ENCODE measurements around the gene KRTAP4-6.
"Not testable (repeated sequence)": the region's sequence is repeated elsewhere in the genome, so short reads cannot be mapped to it uniquely, and the experiment has no call there.

The KRTAP4-6 gene

GRCh38 chr17:41127371-41127770 is 13.0 kb downstream of the KRTAP4-6 start:
- H3K27ac ChIP-seq, result no peak overlapping the region
- POLR2A ChIA-PET (ENCODE audit: low non-redundant PET), result no interaction called here
- TF ChIP-seq, protein P1, sequence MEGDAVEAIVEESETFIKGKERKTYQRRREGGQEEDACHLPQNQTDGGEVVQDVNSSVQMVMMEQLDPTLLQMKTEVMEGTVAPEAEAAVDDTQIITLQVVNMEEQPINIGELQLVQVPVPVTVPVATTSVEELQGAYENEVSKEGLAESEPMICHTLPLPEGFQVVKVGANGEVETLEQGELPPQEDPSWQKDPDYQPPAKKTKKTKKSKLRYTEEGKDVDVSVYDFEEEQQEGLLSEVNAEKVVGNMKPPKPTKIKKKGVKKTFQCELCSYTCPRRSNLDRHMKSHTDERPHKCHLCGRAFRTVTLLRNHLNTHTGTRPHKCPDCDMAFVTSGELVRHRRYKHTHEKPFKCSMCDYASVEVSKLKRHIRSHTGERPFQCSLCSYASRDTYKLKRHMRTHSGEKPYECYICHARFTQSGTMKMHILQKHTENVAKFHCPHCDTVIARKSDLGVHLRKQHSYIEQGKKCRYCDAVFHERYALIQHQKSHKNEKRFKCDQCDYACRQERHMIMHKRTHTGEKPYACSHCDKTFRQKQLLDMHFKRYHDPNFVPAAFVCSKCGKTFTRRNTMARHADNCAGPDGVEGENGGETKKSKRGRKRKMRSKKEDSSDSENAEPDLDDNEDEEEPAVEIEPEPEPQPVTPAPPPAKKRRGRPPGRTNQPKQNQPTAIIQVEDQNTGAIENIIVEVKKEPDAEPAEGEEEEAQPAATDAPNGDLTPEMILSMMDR (conservative IDR thresholded peaks at IDR 0.05; ENCODE audit: low read depth), result no peak
- DNase-seq (ENCODE audit: low spot score), result no peak
- CTCF ChIA-PET, result interaction anchor here (0.9 kb wide), 1 partner anchor 70 kb away, joined by 5 read pairs; no protein-coding TSS in a partner anchor

DNA sequence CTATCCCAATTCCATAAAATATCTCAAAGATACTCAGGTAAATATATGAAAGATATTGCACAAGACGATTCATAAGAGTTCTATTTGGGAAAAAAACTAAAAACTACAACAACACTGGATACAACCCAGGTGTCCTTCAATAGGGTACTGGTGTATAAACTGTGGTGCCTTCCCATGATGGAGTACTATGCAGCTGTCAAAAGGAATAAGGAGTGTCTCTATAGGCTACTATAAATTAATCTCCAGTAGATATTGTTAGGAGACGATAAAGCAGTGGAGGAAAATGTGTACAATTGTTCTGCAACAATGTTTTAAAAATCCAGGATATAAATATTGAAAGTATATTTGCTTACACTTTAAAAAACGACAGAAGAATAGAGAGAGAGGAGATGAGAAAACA is 13.9 kb downstream of the KRTAP4-6 start:
- ChIA-PET CTCF (no interaction called here), POLR2A (ENCODE audit: low non-redundant PET) (no interaction called here)
- H3K27ac ChIP-seq, result no peak overlapping the region
- DNase-seq (ENCODE audit: low spot score), result no peak
- TF ChIP-seq, protein P1 (conservative IDR thresholded peaks at IDR 0.05; ENCODE audit: low read depth), result no peak

DNA sequence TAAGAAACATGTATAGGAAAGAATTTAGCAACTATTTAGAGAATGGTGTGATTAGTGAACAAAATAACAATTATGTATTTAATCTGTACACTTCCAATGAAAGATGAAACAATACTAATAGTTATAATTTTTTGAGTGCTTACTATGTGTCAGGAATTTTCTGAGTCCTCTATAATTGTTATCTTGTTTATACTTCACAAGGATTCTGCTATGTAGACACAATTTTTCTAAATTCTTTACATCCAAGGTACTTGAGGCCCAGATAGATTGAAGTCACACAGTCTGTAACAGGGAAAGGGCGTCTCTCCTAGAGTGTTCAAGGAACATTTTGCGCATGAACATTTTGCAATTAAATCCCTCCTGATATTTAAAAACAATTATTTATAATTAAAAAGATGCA is 15.3 kb downstream of the KRTAP4-6 start:
- CTCF ChIA-PET, result no interaction called here
- TF ChIP-seq, protein P1 (conservative IDR thresholded peaks at IDR 0.05; ENCODE audit: low read depth), result no peak
- no peak for DNase-seq (ENCODE audit: low spot score)
- POLR2A ChIA-PET (ENCODE audit: low non-redundant PET), result no interaction called here
- H3K27ac ChIP-seq, result no peak overlapping the region

- POLR2A ChIA-PET (ENCODE audit: low non-redundant PET), result interaction anchor here (0.6 kb wide), 1 partner anchor 31 kb away, joined by 3 read pairs; no protein-coding TSS in a partner anchor
- not testable (repeated sequence) for DNase-seq (ENCODE audit: low spot score); H3K27ac ChIP-seq
- CTCF ChIA-PET, result interaction anchor here (0.7 kb wide), 1 partner anchor 563 kb away, joined by 5 read pairs; no protein-coding TSS in a partner anchor
Measured at GRCh38 chr17:41123991-41124371, 16.4 kb downstream of the KRTAP4-6 start, which contains the start of gene KRTAP4-12. KRTAP4-12 (minus strand) TSS chr17:41124182; CDS start chr17:41124122, 60 bp downstream.

DNA sequence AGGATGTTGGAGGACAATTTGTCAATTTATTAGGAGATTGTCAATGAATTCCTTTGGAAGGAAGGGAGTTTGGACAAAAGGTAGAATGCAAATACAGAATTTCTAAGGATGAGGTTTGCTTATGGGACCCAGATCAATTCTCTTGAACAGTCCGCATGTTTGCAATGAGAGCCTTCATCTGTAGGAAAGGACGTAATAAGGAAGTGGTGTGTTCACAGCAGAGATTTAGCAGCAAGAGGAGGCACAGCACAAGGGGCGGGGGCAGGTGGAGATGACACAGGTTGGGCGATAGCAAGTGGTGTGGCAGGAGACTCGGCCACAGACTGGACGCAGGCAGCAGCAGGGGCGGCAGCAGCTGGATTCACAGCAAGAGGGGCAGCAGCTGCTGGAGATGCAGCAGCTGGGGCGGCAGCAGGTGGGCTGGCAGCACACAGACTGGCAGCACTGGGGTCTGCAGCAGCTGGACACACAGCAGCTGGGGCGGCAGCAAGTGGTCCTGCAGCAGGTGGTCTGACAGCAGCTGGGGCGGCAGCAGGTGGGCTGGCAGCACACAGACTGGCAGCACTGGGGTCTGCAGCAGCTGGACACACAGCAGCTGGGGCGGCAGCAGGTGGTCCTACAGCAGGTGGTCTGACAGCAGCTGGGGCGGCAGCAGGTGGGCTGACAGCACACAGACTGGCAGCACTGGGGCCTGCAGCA is 16.9 kb downstream of the KRTAP4-6 start:
- POLR2A ChIA-PET (ENCODE audit: low non-redundant PET), result interaction anchor here (0.6 kb wide), 1 partner anchor 30 kb away, joined by 3 read pairs; no protein-coding TSS in a partner anchor
- DNase-seq (ENCODE audit: low spot score); CTCF ChIA-PET; H3K27ac ChIP-seq: not testable (repeated sequence)

GRCh38 chr17:41121742-41122141 is 18.6 kb downstream of the KRTAP4-6 start:
- H3K27ac ChIP-seq, result no peak overlapping the region
- POLR2A ChIA-PET (ENCODE audit: low non-redundant PET), result no interaction called here
- CTCF ChIA-PET, result no interaction called here
- no peak for DNase-seq (ENCODE audit: low spot score)
- TF ChIP-seq, protein P1 (conservative IDR thresholded peaks at IDR 0.05; ENCODE audit: low read depth), result no peak

DNA sequence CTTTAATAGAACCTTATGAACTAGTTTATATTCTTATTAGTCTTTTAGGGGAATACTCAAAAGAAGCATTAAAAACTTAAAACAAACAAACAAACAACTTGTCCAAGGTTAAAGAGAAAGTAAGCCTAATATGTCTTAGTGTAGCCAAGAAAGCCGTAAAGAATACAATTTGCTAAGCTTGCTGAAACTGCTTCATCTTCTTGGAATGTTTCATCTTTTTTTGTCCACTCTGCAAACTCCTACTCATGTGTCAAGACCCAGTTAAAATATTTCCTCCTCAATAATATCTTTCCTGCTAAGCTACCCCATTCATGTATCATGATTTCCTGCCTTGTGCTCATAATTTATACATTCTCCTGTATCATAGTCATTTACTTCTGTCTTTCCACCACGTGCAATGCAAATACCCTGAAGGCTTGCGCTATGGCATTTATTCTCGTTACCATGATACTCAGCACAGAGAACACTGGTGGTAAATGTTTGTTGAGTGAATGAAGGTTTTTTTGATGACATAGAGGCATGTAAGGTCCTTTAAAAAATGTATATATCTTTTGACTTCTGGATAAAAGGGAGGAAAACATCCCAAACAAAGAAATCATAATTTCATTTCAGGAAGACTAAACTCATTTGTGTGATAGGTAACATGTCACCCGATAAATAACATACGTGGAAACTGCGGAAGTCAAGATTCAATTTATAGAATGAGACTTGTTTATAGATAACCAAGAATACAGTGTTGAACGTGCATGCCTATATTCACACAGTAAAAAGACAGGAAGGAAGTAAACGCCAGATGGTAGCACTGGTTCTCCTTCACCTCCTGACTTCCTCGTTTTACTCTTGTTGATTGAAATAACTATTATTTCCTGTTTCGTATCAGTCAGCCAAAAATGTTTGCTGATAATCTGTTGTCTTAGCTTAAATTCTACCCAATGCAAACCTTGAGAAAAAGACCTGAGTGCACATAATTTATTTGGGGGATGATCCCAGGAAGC is 20.4 kb downstream of the KRTAP4-6 start:
- DNase-seq (ENCODE audit: low spot score); H3K27ac ChIP-seq: not testable (repeated sequence)

More for the DNA sequence above, 20.4 kb downstream of the KRTAP4-6 start:
- POLR2A ChIA-PET (ENCODE audit: low non-redundant PET), result not testable (repeated sequence)
- CTCF ChIA-PET, result interaction anchor here (0.7 kb wide), 1 partner anchor 82 kb away, joined by 3 read pairs; no protein-coding TSS in a partner anchor

All from RWPE1 (cell line).